Colonic mucosa (tissue), 4 donors: ENCODE results near the gene UACA. TPM values are rescaled to one million over a fixed set of nuclear protein-coding genes. Genes with fewer than 3 reads are reported as not detected.

Experiments used
- DNase-seq: peaks from one replicate; pipeline ENCODE4 v3.0.0-alpha.2; 2020
- H3K27ac ChIP-seq: fragments of 200-600 bp; one replicate; pipeline ENCODE4 v1.8.0; 2021
- H3K27me3 ChIP-seq: fragments of 200-600 bp; one replicate; pipeline ENCODE4 v1.8.0; 2021
- H3K36me3 ChIP-seq: fragments of 200-600 bp; one replicate; pipeline ENCODE4 v1.8.0; 2021
- H3K4me1 ChIP-seq: fragments of 200-600 bp; one replicate; pipeline ENCODE4 v1.8.0; 2021; ENCODE audit warnings: mild to moderate bottlenecking
- H3K4me3 ChIP-seq: fragments of 200-600 bp; one replicate; pipeline ENCODE4 v1.8.0; 2021
- H3K9ac ChIP-seq, 2 donors: one replicate each; pipeline ENCODE4 v1.7.0; 2013; ENCODE audit warnings: control low read depth in 2 of 2, low read depth in 2 of 2, low read length in 2 of 2
- H3K9me3 ChIP-seq: fragments of 200-600 bp; one replicate; pipeline ENCODE4 v1.8.0; 2021
- intact Hi-C: fragments of 100-400 bp; cut with DNase I; formaldehyde crosslinking; loops from one replicate; pipeline ENCODE4 v1.14.1; 2022
- total RNA-seq, 2 donors: library from RNA; stranded (reverse); fragmentation: NEBNext Ultra II Directional in 1 of 2; extraction: Animal tissue kit (Norgen Biotek cat#: 25700) in 1 of 2; gene quantifications; one replicate each; pipeline ENCODE4 v1.2.1, GENCODE V29; 2021
- TF ChIP-seq, protein P1 (sequence below): fragments of 200-600 bp; IDR thresholded peaks from one replicate; pipeline ENCODE4 v1.8.0; 2022; ENCODE audit warnings: antibody characterized with exemption, mild to moderate bottlenecking
- donor health status: healthy.
- donor health status: DM: no; HTN: no; CAD: no.
- donor health status: DM: no; HTN: no; CAD: no.

UACA gene
- total RNA-seq, 2 donors from 2014 or later = 55.4 to 57.3 TPM

DNA sequence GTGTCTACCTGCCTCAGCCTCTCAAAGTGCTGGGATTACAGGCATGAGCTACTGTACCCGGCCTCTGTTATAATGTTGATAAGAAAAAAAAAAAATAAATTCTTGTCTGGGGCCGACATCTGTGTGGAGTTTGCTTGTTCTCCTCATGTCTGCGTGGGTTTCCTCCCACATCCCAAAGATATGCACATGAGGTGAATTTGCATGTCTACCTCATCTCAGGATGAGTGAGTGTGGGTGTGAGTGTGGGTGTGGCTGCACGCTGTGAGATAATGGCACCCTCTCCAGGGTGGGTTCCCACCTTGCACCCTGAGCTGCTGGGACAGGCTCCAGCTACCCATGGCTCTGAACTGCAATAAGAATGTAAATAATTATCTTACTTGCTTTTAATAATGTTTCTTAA, 25.9 kb upstream of the UACA start:
- Histone ChIP-seq H3K9ac (no peak overlapping the region), H3K27me3 (no peaks in the 10 kb centered on the region), H3K27ac (no peak overlapping the region), H3K4me1 (no peaks in the 10 kb centered on the region), H3K4me3 (no peak overlapping the region), H3K36me3 (no peaks in the 10 kb centered on the region), H3K9me3 (no peaks in the 10 kb centered on the region)
- DNase-seq = no peak
- intact Hi-C loops = no loop called here
- TF ChIP-seq, protein P1, sequence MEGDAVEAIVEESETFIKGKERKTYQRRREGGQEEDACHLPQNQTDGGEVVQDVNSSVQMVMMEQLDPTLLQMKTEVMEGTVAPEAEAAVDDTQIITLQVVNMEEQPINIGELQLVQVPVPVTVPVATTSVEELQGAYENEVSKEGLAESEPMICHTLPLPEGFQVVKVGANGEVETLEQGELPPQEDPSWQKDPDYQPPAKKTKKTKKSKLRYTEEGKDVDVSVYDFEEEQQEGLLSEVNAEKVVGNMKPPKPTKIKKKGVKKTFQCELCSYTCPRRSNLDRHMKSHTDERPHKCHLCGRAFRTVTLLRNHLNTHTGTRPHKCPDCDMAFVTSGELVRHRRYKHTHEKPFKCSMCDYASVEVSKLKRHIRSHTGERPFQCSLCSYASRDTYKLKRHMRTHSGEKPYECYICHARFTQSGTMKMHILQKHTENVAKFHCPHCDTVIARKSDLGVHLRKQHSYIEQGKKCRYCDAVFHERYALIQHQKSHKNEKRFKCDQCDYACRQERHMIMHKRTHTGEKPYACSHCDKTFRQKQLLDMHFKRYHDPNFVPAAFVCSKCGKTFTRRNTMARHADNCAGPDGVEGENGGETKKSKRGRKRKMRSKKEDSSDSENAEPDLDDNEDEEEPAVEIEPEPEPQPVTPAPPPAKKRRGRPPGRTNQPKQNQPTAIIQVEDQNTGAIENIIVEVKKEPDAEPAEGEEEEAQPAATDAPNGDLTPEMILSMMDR = no peak

DNA sequence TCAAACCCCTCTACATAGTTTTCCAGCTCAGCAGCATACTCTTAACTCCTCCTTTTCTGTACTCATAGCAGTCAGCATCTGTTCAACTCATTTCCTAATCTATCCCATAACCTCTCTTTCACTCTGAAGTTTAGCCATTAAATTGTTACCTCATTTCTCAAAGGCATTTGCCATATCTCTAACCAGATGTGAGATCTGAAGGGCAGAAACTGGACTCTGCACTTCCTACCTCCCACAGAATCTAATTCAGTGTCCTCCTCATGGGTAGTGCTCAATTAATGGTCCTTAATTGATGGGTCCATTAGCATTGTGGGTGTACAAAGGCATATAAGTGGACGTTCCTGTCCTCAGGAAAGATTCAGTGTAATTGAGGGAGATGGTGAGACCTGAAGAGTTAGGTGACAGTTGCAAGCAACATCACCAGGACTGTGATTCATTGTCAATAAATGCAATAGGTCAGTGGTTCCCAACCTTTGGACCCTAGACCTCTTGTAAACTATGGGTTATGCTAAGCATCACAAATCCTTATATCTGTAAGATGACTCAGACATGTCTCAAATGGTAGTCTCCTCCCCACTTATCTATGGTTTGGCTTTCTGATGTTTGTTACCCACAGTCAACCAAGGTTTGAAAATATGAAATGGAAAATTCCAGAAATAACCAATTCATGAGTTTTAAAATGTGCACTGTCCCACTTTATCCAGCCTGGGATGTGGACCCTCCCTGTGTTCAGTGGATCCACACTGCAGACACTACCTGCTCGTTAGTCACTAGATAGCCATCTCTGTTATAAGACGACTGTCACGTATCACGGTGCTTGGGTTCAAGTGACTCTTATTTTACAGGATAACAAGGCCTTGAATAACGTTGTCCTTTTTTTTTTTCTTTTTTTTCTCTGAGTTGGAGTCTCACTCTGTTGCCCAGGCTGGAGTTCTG, 25.0 kb upstream of the UACA start:
- TF ChIP-seq, protein P1 = no peak
- intact Hi-C loops = no loop called here

DNA sequence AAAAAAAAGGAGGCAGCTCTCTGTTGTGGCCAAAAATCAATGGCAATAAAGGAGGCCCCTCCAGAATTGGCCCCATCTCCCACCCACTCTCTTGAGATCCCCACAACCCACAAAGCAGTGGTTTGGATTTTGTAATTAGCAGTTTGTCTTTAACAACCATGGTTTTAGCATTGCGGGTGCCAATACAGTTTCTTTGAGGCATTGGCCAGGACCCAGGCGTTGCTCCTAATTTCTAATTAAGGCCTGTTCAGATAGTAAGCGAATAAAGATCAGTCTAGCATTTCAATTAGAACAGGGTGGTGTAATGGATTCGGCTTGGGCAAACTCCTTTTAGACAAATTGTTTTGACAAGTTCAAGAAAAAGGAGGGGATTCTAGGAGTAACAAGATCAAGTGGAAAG, 23.6 kb upstream of the UACA start:
- Histone ChIP-seq H3K9me3 (no peaks in the 10 kb centered on the region), H3K36me3 (no peaks in the 10 kb centered on the region), H3K4me3 (no peak overlapping the region), H3K27me3 (no peaks in the 10 kb centered on the region), H3K4me1 (no peaks in the 10 kb centered on the region), H3K9ac (no peak overlapping the region), H3K27ac (no peak overlapping the region)
- no peak for DNase-seq
- TF ChIP-seq, protein P1 = no peak
- intact Hi-C loops = no loop called here

More for the DNA sequence above, 25.0 kb upstream of the UACA start:
- DNase-seq = peak; percentile 45
- Histone ChIP-seq H3K27me3 (no peaks in the 10 kb centered on the region), H3K9me3 (no peaks in the 10 kb centered on the region), H3K4me1 (no peaks in the 10 kb centered on the region), H3K36me3 (no peaks in the 10 kb centered on the region), H3K4me3 (no peak overlapping the region), H3K27ac (peak overlapping the region; percentile 41), H3K9ac (no peak overlapping the region)

DNA sequence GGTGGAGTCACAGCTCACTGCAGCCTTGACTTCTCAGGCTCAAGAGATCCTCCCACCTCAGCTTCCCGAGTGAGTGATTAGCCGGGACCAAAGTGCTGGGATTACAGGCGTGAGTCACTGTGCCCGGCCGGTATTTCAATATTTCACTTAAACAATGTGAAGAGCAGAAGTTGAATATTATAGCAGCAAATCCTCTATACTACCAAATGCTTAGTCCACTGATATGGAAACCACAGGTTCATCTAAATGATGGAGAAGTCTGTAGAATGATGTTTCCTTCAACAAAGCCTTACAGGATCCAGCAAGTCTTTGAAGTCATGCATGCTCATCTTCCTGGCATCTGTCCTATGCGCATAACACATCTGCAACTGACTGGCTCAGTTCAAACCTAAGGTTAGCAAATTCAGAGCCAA, 20.3 kb upstream of the UACA start:
- no peak overlapping the region for H3K4me3 ChIP-seq
- no peaks in the 10 kb centered on the region for H3K9me3 ChIP-seq
- no peaks in the 10 kb centered on the region for H3K4me1 ChIP-seq
- TF ChIP-seq, protein P1 = no peak
- no peaks in the 10 kb centered on the region for H3K36me3 ChIP-seq
- DNase-seq = peak; percentile 53
- H3K27me3 ChIP-seq = no peaks in the 10 kb centered on the region
- no peak overlapping the region for H3K9ac ChIP-seq
- intact Hi-C loops = no loop called here
- H3K27ac ChIP-seq = peak overlapping the region; percentile 32

DNA sequence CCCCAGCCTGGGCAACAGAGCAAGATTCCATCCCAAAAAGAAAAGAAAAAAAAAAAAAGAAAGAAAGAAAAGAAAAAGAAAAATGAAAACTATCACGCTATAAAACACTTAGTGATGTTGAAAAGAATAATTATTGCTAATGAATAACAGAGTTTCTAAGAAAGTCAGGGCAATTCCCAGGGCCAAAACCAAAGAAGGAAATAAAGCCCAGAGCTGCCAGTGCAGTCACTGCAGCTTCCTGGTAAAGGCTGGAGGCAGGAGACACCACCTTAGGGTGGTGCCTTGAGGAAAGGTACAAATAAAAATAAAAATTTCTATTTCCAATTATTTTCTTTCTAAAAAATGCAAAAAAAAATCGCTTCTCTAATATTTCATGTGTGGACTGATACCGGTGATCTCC, 19.7 kb upstream of the UACA start:
- H3K9me3 ChIP-seq = no peaks in the 10 kb centered on the region
- no peak for DNase-seq
- H3K4me3 ChIP-seq = no peak overlapping the region
- intact Hi-C loops = no loop called here
- TF ChIP-seq, protein P1 = no peak
- peak overlapping the region; percentile 32 for H3K27ac ChIP-seq
- no peaks in the 10 kb centered on the region for H3K36me3 ChIP-seq
- no peaks in the 10 kb centered on the region for H3K27me3 ChIP-seq
- no peak overlapping the region for H3K9ac ChIP-seq
- H3K4me1 ChIP-seq = no peaks in the 10 kb centered on the region
